H9 (cell line): ENCODE data around the gene AKIRIN2. TPM values are rescaled to one million over a fixed set of nuclear protein-coding genes. Genes with fewer than 3 reads are reported as not detected.

Source experiments
- DNase-seq: peaks from one replicate; pipeline ENCODE4 v3.0.0-alpha.2; 2017
- H2AFZ ChIP-seq: one replicate; pipeline ENCODE4 v1.6.1; 2013; ENCODE audit warnings: mild to moderate bottlenecking, low read length, control low read depth, moderate library complexity
- H2AK5ac ChIP-seq: 2 replicates; pipeline ENCODE4 v1.6.1; 2013; ENCODE audit warnings: low read length, control low read depth, mixed read lengths; ENCODE audit not compliant: insufficient read length
- H2BK120ac ChIP-seq: one replicate; pipeline ENCODE4 v1.6.1; 2013; ENCODE audit warnings: low read depth, mild to moderate bottlenecking, low read length, control low read depth, inconsistent platforms; ENCODE audit not compliant: poor library complexity, severe bottlenecking
- H2BK12ac ChIP-seq: 2 replicates; pipeline ENCODE4 v1.6.1; 2013; ENCODE audit warnings: low read length, control low read depth, mixed read lengths, low read depth; ENCODE audit not compliant: insufficient read length
- H2BK15ac ChIP-seq: 2 replicates; pipeline ENCODE4 v1.6.1; 2013; ENCODE audit warnings: low read depth, low read length, control low read depth
- H2BK20ac ChIP-seq: one replicate; pipeline ENCODE4 v1.6.1; 2013; ENCODE audit warnings: low read depth, mild to moderate bottlenecking, low read length, control low read depth, inconsistent platforms; ENCODE audit not compliant: poor library complexity, severe bottlenecking
- H2BK5ac ChIP-seq: 2 replicates; pipeline ENCODE4 v1.6.1; 2013; ENCODE audit warnings: low read length, control low read depth, mixed read lengths; ENCODE audit not compliant: insufficient read length
- H3K14ac ChIP-seq: 2 replicates; pipeline ENCODE4 v1.6.1; 2013; ENCODE audit warnings: low read length, control low read depth; ENCODE audit not compliant: insufficient read depth
- H3K18ac ChIP-seq: 2 replicates; pipeline ENCODE4 v1.6.1; 2013; ENCODE audit warnings: low read depth, mild to moderate bottlenecking, mixed read lengths, low read length, control low read depth; ENCODE audit not compliant: insufficient read length
- H3K23ac ChIP-seq: 2 replicates; pipeline ENCODE4 v1.6.1; 2013; ENCODE audit warnings: low read length, control low read depth, mixed read lengths, low read depth; ENCODE audit not compliant: insufficient read length
- H3K23me2 ChIP-seq: 2 replicates; pipeline ENCODE4 v1.6.1; 2013; ENCODE audit warnings: low read depth, mild to moderate bottlenecking, mixed read lengths, low read length, control low read depth; ENCODE audit not compliant: insufficient read length, poor library complexity, severe bottlenecking
- H3K27ac ChIP-seq: 2 replicates; pipeline ENCODE4 v1.5.1; 2013; ENCODE audit warnings: low read length, control low read depth, mixed read lengths, low read depth; ENCODE audit not compliant: insufficient read length
- H3K27me3 ChIP-seq: 2 replicates; pipeline ENCODE4 v1.6.1; 2013; ENCODE audit warnings: low read length, control low read depth, inconsistent platforms; ENCODE audit not compliant: insufficient read depth
- H3K4ac ChIP-seq: 2 replicates; pipeline ENCODE4 v1.6.1; 2013; ENCODE audit warnings: low read depth, mild to moderate bottlenecking, control low read depth, inconsistent platforms, low read length, moderate library complexity
- H3K4me1 ChIP-seq: 2 replicates; pipeline ENCODE4 v1.6.1; 2013; ENCODE audit warnings: low read length, control low read depth, inconsistent platforms; ENCODE audit not compliant: insufficient read depth
- H3K4me2 ChIP-seq: 2 replicates; pipeline ENCODE4 v1.6.1; 2013; ENCODE audit warnings: low read length, control low read depth, mixed read lengths; ENCODE audit not compliant: insufficient read length, insufficient read depth
- H3K56ac ChIP-seq: 2 replicates; pipeline ENCODE4 v1.6.1; 2013; ENCODE audit warnings: low read depth, mild to moderate bottlenecking, mixed read lengths, low read length, control low read depth; ENCODE audit not compliant: insufficient read length
- H3K79me1 ChIP-seq: 2 replicates; pipeline ENCODE4 v1.6.1; 2013; ENCODE audit warnings: low read depth, mild to moderate bottlenecking, moderate library complexity, low read length, control low read depth, inconsistent platforms; ENCODE audit not compliant: insufficient read depth, poor library complexity, severe bottlenecking
- H3K79me2 ChIP-seq: 2 replicates; pipeline ENCODE4 v1.6.1; 2013; ENCODE audit warnings: low read length, control low read depth, inconsistent platforms; ENCODE audit not compliant: insufficient read depth
- H3K9ac ChIP-seq: 2 replicates; pipeline ENCODE4 v1.6.1; 2013; ENCODE audit warnings: low read length, control low read depth, mixed read lengths; ENCODE audit not compliant: insufficient read length; ENCODE audit errors: extremely low read depth
- H3K9me3 ChIP-seq: one replicate; pipeline ENCODE4 v1.6.1; 2013; ENCODE audit warnings: low read depth, low read length, inconsistent platforms; ENCODE audit not compliant: control insufficient read depth
- H3T11ph ChIP-seq: one replicate; pipeline ENCODE4 v1.6.1; 2013; ENCODE audit warnings: mild to moderate bottlenecking, low read length, control low read depth, inconsistent platforms
- H4K20me1 ChIP-seq: one replicate; pipeline ENCODE4 v1.6.1; 2013; ENCODE audit not compliant: control insufficient read depth, insufficient read length, insufficient read depth
- H4K5ac ChIP-seq: 2 replicates; pipeline ENCODE4 v1.6.1; 2013; ENCODE audit warnings: low read depth, mild to moderate bottlenecking, mixed read lengths, low read length, control low read depth; ENCODE audit not compliant: insufficient read length
- H4K8ac ChIP-seq: replicated peaks from 2 replicates; pipeline ENCODE4 v1.6.1; 2013; ENCODE audit warnings: low read length, control low read depth, mixed read lengths, low read depth; ENCODE audit not compliant: insufficient read length
- H4K91ac ChIP-seq: 2 replicates; pipeline ENCODE4 v1.6.1; 2013; ENCODE audit warnings: low read depth, mild to moderate bottlenecking, moderate library complexity, mixed read lengths, low read length, control low read depth; ENCODE audit not compliant: insufficient read length
- H3K27ac Mint-ChIP-seq, 3 experiments: 2 replicates in 2 of 3; 3 replicates in 1 of 3; pipeline ENCODE4 v1.8.0; 2020 to 2021; ENCODE audit warnings: mixed read lengths in 3 of 3, mild to moderate bottlenecking in 1 of 3, moderate library complexity in 1 of 3
- H3K27me3 Mint-ChIP-seq: 2 replicates; pipeline ENCODE4 v1.8.0; 2021; ENCODE audit warnings: low read depth, mild to moderate bottlenecking, moderate library complexity, mixed read lengths
- H3K36me3 Mint-ChIP-seq, 3 experiments: 2 replicates in 2 of 3; 3 replicates in 1 of 3; pipeline ENCODE4 v1.8.0; 2020 to 2021; ENCODE audit warnings: low read depth in 3 of 3, mixed read lengths in 3 of 3; ENCODE audit not compliant: insufficient read depth in 1 of 3
- H3K4me1 Mint-ChIP-seq, 2 experiments: 2 replicates each; pipeline ENCODE4 v1.8.0; 2020; ENCODE audit warnings: mixed read lengths in 2 of 2
- H3K4me3 Mint-ChIP-seq, 2 experiments: 2 replicates in 1 of 2; 3 replicates in 1 of 2; pipeline ENCODE4 v1.8.0; 2020 to 2021; ENCODE audit warnings: mild to moderate bottlenecking in 2 of 2, mixed read lengths in 2 of 2, moderate library complexity in 1 of 2
- H3K9me3 Mint-ChIP-seq, 2 experiments: 2 replicates in 1 of 2; 3 replicates in 1 of 2; pipeline ENCODE4 v1.8.0; 2020; ENCODE audit warnings: mild to moderate bottlenecking in 2 of 2, mixed read lengths in 2 of 2, moderate library complexity in 1 of 2
- CTCF ChIP-seq: fragments of 200-600 bp; sonication (generic); conservative IDR thresholded peaks from 3 replicates; pipeline ENCODE4 v1.8.0; 2021; ENCODE audit warnings: antibody characterized with exemption, mild to moderate bottlenecking
- WGBS: extraction: QIAGEN DNeasy Blood & Tissue Kit; methylation state at CpG from one replicate; pipeline ENCODE4 v1.1.7; 2013; ENCODE audit warnings: missing lambda C conversion rate, low lambda C conversion rate, mixed read lengths; ENCODE audit not compliant: insufficient read length; ENCODE audit errors: extremely low coverage; 5-methylcytosine and 5-hydroxymethylcytosine counted together
- total RNA-seq: library from RNA; stranded (reverse); gene quantifications from 2 replicates; pipeline ENCODE4 v1.2.1, GENCODE V29; 2021

Gene AKIRIN2
- total RNA-seq, 1 experiment from 2014 or later = 75.7 TPM

DNA sequence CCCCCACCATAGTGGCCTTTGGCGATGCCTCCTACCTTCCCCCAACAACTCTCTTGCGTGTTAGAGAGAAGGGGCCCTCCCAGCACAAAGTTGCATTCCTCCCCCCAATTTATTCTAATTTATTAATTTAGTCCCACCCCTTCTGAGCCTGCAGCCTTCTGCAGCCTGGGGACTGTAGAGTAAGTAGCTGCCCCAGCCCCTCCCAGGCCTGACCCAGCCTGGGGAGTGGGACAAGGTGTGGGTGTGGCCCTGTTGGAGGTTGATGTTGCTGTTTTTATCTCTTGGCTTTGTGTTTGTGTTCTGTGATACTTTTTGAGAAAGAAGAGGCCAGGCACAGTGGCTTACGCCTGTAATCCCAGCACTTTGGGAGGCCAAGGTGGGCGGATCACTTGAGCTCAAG, 62.7 kb downstream of the AKIRIN2 start:
- H3K27me3 Mint-ChIP-seq = no peaks in the 10 kb centered on the region
- no peak overlapping the region for H2BK12ac ChIP-seq
- H2AFZ ChIP-seq = no peak overlapping the region
- no peaks in the 10 kb centered on the region for H3K23me2 ChIP-seq
- no peak overlapping the region for H3K14ac ChIP-seq
- no peak overlapping the region for H3K18ac ChIP-seq
- no peaks in the 10 kb centered on the region for H3K79me1 ChIP-seq
- H4K8ac ChIP-seq = no peak overlapping the region
- no peak overlapping the region for H3K4me3 Mint-ChIP-seq
- H3K23ac ChIP-seq = no peak overlapping the region
- no peaks in the 10 kb centered on the region for H3K9me3 Mint-ChIP-seq
- no peak overlapping the region for H2BK5ac ChIP-seq
- H3K4me1 ChIP-seq = no peaks in the 10 kb centered on the region
- H4K5ac ChIP-seq = no peak overlapping the region
- H3K9ac ChIP-seq = no peak overlapping the region
- no peak overlapping the region for H3K4ac ChIP-seq
- DNase-seq = no peak
- H2BK120ac ChIP-seq = no peak overlapping the region
- no peak overlapping the region for H3K4me2 ChIP-seq
- no peaks in the 10 kb centered on the region for H3K79me2 ChIP-seq
- H3K56ac ChIP-seq = no peak overlapping the region
- no peaks in the 10 kb centered on the region; the same call in 1 of the 2 replicates for H3K27me3 ChIP-seq
- H2BK15ac ChIP-seq = no peak overlapping the region
- H2AK5ac ChIP-seq = no peak overlapping the region
- no CpG with 5 or more reads among the region's 4 CpGs for WGBS
- no peaks in the 10 kb centered on the region for H3K9me3 ChIP-seq
- H4K20me1 ChIP-seq = no peaks in the 10 kb centered on the region
- no peak overlapping the region for H3K27ac ChIP-seq
- H3T11ph ChIP-seq = no peak overlapping the region
- TF ChIP-seq CTCF = no peak
- H3K4me1 Mint-ChIP-seq = peaks cover 5 to 15% of the 10 kb centered on the region in 2 experiments
- peaks cover 12 to 48% (median 43%) of the 10 kb centered on the region in 3 experiments for H3K36me3 Mint-ChIP-seq
- H2BK20ac ChIP-seq = no peak overlapping the region
- peak overlapping the region in 2 of 3 experiments; percentile 71 to 80; a peak in 4 of 7 replicates for H3K27ac Mint-ChIP-seq
- no peak overlapping the region for H4K91ac ChIP-seq
